ENCODE data around the gene TMEM79. TPM values are rescaled to one million over a fixed set of nuclear protein-coding genes. Genes with fewer than 3 reads are reported as not detected.

The TMEM79 gene
- polyA plus RNA-seq, 1 of the 3 experiments (the other 2 are of a cell fraction), result 4.5 TPM

DNA sequence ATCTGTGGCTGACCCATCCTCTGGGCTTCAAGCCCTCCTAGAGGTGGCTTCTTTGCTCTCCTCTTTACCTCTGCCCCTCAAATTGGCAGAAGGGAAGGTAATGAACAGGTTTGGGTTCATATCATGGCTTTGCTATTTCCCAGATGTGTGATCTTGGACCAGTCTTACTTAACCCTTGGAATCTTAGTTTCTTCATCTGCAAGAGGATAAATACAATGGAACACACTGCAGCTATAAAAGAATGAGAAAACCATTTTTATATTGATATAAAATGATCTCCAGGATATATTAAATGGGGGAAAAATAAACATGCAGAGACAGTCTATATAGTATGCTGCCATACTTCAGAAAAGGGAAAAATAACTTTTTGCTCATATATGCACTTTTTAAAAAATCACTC lies 5.7 kb downstream of the TMEM79 start:
- no peak overlapping the region for H3K27ac ChIP-seq (ENCODE audit: low read depth in 2 of 2, low read length in 1 of 2)

More for the DNA sequence above, 5.7 kb downstream of the TMEM79 start:
- Histone ChIP-seq H3K9ac (no peak overlapping the region), H3F3A (replicated peaks; ENCODE audit: insufficient read depth) (peaks cover 11% of the 10 kb centered on the region), H3K4me3 (ENCODE audit: low read depth in 2 of 2, low read length in 1 of 2) (no peak overlapping the region), H3K9me3 (no peaks in the 10 kb centered on the region), H3K4me2 (no peak overlapping the region), H3K27me3 (ENCODE audit: insufficient read depth) (no peaks in the 10 kb centered on the region), H3K4me1 (ENCODE audit: control insufficient read depth in 1 of 2, insufficient read depth in 2 of 2, low read depth in 1 of 2, low read length in 1 of 2) (peaks cover 4 to 7% of the 10 kb centered on the region in 2 experiments; a peak in 1 of 4 replicates), H4K20me1 (ENCODE audit: insufficient read depth) (no peaks in the 10 kb centered on the region), H3K36me3 (replicated peaks in 1 of 2; ENCODE audit: control insufficient read depth in 1 of 2, insufficient read depth in 2 of 2, low read length in 1 of 2) (peaks cover 14 to 22% of the 10 kb centered on the region in 2 experiments), H2AFZ (ENCODE audit: low read depth) (no peak overlapping the region), H3K9me2 (no peaks in the 10 kb centered on the region), H3K79me2 (ENCODE audit: insufficient read depth) (peaks cover 6% of the 10 kb centered on the region; the same call in 1 of the 2 replicates)
- CTCF ChIA-PET, result interaction anchor here (1.2 kb wide), 1 partner anchor 96 kb away, joined by 3 read pairs; no protein-coding TSS in a partner anchor
- no peak for TF ChIP-seq GABPA (IDR thresholded peaks at IDR 0.05; ENCODE audit: low read depth)
- TF ChIP-seq MEF2A (IDR thresholded peaks at IDR 0.05; ENCODE audit: borderline replicate concordance, low read depth), result no peak
- no peak for TF ChIP-seq RFX5 (IDR thresholded peaks at IDR 0.05; ENCODE audit: low read length)
- TF ChIP-seq EP300 (IDR thresholded peaks at IDR 0.05; ENCODE audit: borderline replicate concordance in 1 of 2, low read depth in 1 of 2, low read length in 1 of 2), result no peak
- no peak for TF ChIP-seq RCOR1 (IDR thresholded peaks at IDR 0.05; ENCODE audit: low read length)
- TF ChIP-seq MXI1 (IDR thresholded peaks at IDR 0.05; ENCODE audit: low read depth, low read length), result no peak
- no peak for TF ChIP-seq TEAD4 (IDR thresholded peaks at IDR 0.05; ENCODE audit: borderline replicate concordance, insufficient read depth)
- TF ChIP-seq EZH2phosphoT487 (IDR thresholded peaks at IDR 0.05; ENCODE audit: borderline replicate concordance, low read depth), result no peak
- TF ChIP-seq USF1 (IDR thresholded peaks at IDR 0.05; ENCODE audit: borderline replicate concordance, low read depth), result no peak
- no peak for TF ChIP-seq ELF1 (IDR thresholded peaks at IDR 0.05)
- TF ChIP-seq NRF1 (IDR thresholded peaks at IDR 0.05; ENCODE audit: low read depth, low read length), result no peak
- TF ChIP-seq FOSL2 (IDR thresholded peaks at IDR 0.05; ENCODE audit: borderline replicate concordance, low read depth), result no peak
- no peak for TF ChIP-seq REST (IDR thresholded peaks at IDR 0.05; ENCODE audit: low read depth, low read length)
- no peak for TF ChIP-seq TAF1 (IDR thresholded peaks at IDR 0.05; ENCODE audit: borderline replicate concordance, low read depth, low read length)
- no peak for TF ChIP-seq CHD2 (IDR thresholded peaks at IDR 0.05; ENCODE audit: low read length, partially characterized antibody)
- TF ChIP-seq MAX (IDR thresholded peaks at IDR 0.05; ENCODE audit: low read depth), result no peak
- TF ChIP-seq NFIC (IDR thresholded peaks at IDR 0.05; ENCODE audit: borderline replicate concordance), result no peak
- TF ChIP-seq, protein P1, sequence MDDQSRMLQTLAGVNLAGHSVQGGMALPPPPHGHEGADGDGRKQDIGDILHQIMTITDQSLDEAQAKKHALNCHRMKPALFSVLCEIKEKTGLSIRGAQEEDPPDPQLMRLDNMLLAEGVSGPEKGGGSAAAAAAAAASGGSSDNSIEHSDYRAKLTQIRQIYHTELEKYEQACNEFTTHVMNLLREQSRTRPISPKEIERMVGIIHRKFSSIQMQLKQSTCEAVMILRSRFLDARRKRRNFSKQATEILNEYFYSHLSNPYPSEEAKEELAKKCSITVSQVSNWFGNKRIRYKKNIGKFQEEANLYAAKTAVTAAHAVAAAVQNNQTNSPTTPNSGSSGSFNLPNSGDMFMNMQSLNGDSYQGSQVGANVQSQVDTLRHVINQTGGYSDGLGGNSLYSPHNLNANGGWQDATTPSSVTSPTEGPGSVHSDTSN (IDR thresholded peaks at IDR 0.05), result no peak
- DNase-seq, result no peak
- POLR2A ChIA-PET, result interaction anchor here (0.7 to 1.5 kb wide), 2 partner anchors 39 to 53 kb away, joined by 3 read pairs; no protein-coding TSS in a partner anchor
